Transverse colon (tissue), 4 donors: ENCODE results near the gene MLH3. TPM values are rescaled to one million over a fixed set of nuclear protein-coding genes. Genes with fewer than 3 reads are reported as not detected.
A peak's percentile ranks its signal among the peaks of the same experiment; 100 is the strongest.
"Not testable (repeated sequence)": the region's sequence is repeated elsewhere in the genome, so short reads cannot be mapped to it uniquely, and the experiment has no call there.

Source experiments
- DNase-seq: peaks from one replicate; pipeline ENCODE4 v3.0.0-alpha.2; 2019
- H3K27ac ChIP-seq, 4 donors: fragments of 200-600 bp; sonication (generic); 2 replicates each; pipeline ENCODE4 v1.5.1; 2016 to 2018; ENCODE audit warnings: inconsistent platforms in 4 of 4
- H3K27me3 ChIP-seq: fragments of 200-600 bp; sonication (generic); 2 replicates; pipeline ENCODE4 v1.5.1; 2017; ENCODE audit warnings: inconsistent platforms
- H3K36me3 ChIP-seq, 4 donors: fragments of 200-600 bp; sonication (generic); 2 replicates each; pipeline ENCODE4 v1.5.1; 2017 to 2019; ENCODE audit warnings: inconsistent platforms in 4 of 4
- H3K4me1 ChIP-seq, 4 donors: fragments of 200-600 bp; sonication (generic); 2 replicates each; pipeline ENCODE4 v1.5.1; 2017 to 2020; ENCODE audit warnings: inconsistent platforms in 4 of 4
- H3K4me3 ChIP-seq, 4 donors: fragments of 200-600 bp; sonication (generic); 1 replicate in 1 of 4; 2 replicates in 3 of 4; pipeline versions ENCODE4 v1.5.1 to v1.6.1; 2017 to 2019; ENCODE audit warnings: inconsistent platforms in 4 of 4
- H3K9me3 ChIP-seq, 2 donors: fragments of 200-600 bp; sonication (generic); 2 replicates each; pipeline ENCODE4 v1.5.1; 2017 to 2019; ENCODE audit warnings: inconsistent platforms in 2 of 2
- EP300 ChIP-seq: sonication (generic); formaldehyde crosslinking; IDR thresholded peaks from one replicate; pipeline ENCODE4 v1.6.1; 2017; ENCODE audit warnings: antibody characterized with exemption, low read depth
- POLR2A ChIP-seq: fragments of 450-650 bp; IDR thresholded peaks from one replicate; pipeline ENCODE4 v1.6.1; 2016; ENCODE audit warnings: antibody characterized with exemption, mild to moderate bottlenecking, moderate library complexity
- POLR2AphosphoS5 ChIP-seq, 3 donors: sonication (generic); formaldehyde crosslinking; IDR thresholded peaks; one replicate each; pipeline ENCODE4 v1.6.1; 2016; ENCODE audit warnings: antibody characterized with exemption in 3 of 3
- whole genome bisulfite sequencing, 2 donors: methylation state at CpG; one replicate each; pipeline ENCODE4 v1.1.5; 2018; ENCODE audit warnings: low coverage in 1 of 2; 5-methylcytosine and 5-hydroxymethylcytosine counted together
- in situ Hi-C, 4 donors: fragments of 200-750 bp; cut with MboI; loops; one replicate each; pipeline versions ENCODE4 v1.15.0 to v1.15.1; 2017; ENCODE audit warnings: low sequenced_read_pairs in 3 of 4, low pct_ligation_motif_present in 1 of 4, low pct_unique_long_range_greater_than_20kb in 1 of 4
- intact Hi-C: fragments of 100-400 bp; cut with DNase I; formaldehyde crosslinking; loops from one replicate; pipeline ENCODE4 v1.15.1; 2023; ENCODE audit warnings: low total_unique reads
- total RNA-seq, 4 donors: library from RNA; depleted of rRNA; stranded (reverse); fragments of >200 nt; gene quantifications; one replicate each; pipeline ENCODE4 v1.1.0, GENCODE V29; 2016
- TF ChIP-seq, protein P1 (sequence below), 5 experiments: fragments of 200-600 bp in 3 of 5; fragments of 450-650 bp in 2 of 5; sonication (generic) in 3 of 5; IDR thresholded peaks; 1 replicate in 2 of 5; 2 replicates in 3 of 5; pipeline ENCODE4 v1.5.1; 2016 to 2017; ENCODE audit warnings: antibody characterized with exemption in 5 of 5, inconsistent platforms in 3 of 5, mild to moderate bottlenecking in 2 of 5, moderate library complexity in 1 of 5

Gene MLH3
- total RNA-seq, 4 donors from 2014 or later: 24.5 to 58.3 (median 42.5) TPM

DNA sequence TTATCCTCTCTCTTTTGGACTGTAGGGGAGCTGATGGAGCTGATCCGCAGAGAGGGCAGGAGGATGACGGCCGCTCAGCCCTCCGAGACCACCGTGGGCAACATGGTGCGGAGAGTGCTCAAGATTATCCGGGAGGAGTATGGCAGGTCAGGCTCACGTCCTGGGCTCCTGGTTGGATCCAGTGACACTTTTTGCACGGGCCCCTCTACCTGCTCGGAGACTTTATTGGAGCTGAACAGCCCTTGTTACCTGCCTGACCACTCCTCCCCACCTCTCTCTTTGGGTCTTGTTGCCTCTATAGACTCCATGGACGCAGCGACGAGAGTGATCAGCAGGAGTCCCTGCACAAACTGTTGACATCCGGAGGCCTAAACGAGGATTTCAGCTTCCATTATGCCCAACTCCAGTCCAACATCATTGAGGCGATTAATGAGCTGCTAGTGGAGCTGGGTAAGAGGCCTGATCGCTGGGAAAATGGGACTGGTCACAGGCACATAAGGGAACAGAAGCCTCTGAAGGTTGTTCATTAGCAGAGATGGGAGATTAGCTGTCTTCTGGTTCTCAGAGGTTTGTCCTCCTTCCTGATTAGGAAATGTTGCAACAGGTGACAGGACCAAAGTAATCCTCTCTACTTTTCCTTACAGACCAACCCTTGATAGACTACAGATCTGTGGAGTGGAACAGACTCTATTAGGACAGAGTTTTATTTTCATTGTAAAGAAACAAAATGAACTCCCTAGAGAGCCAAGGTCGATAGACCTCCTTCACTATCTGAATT, 47.8 kb downstream of the MLH3 start:
- 9 to 36% methylated on average over 1 to 18 of the region's 18 CpGs for WGBS, 2 donors
- DNase-seq: peak; percentile 18
- intact Hi-C loops: no loop called here

DNA sequence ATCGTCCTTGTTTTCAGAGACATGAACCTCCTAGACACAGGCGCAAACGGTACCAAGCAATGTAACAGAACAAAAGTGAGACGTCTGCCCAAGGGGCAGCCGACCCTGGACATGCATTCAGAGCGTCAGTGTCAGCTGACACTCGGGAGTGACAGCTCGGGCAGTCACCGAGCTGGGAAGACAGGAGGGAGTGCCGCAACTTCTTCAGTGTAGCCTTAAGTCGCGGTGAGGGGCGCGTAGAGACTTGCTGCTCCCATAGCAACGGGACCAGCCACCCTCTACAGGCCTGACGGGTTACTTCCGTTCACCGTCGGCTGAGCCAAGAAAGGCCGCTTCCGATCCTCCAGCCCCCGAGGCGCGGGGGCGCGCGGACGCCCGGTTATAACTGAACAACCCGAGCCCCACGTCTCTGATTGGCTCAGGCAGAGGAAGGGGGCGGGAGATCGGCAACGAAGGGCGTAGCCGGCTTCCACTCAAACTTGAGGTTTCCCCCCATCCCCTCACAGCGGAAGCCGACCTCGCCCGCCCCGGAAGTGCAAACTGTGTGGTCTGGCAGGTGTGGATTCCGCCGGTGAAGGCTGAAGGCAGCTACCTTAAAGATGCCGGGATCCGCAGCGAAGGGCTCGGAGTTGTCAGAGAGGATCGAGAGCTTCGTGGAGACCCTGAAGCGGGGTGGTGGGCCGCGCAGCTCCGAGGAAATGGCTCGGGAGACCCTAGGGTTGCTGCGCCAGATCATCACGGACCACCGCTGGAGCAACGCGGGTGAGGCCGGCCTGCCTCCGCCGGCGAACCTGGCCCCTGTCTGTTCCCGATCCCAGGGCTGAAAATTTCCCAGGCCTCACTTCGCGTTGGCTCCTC, 48.6 kb downstream of the MLH3 start, which contains the start of gene EIF2B2:
Gene EIF2B2 (plus strand): TSS at position 530 of the 858 bp plus-strand sequence. CDS start 70 bp downstream, at position 600.
- H3K27ac ChIP-seq: peak within 1 kb of the TSS; percentile 82 to 90 (median 87)

More for the DNA sequence above, 47.8 kb downstream of the MLH3 start:
- in situ Hi-C loops: no loop called here
- peaks cover 0 to 25% (median 8%) of the 10 kb centered on the region in 4 donors for H3K36me3 ChIP-seq
- peak overlapping the region; percentile 60 to 81 (median 70) for H3K4me3 ChIP-seq
- no peaks in the 10 kb centered on the region for H3K9me3 ChIP-seq
- peak overlapping the region; percentile 82 to 90 (median 87) for H3K27ac ChIP-seq
- peaks cover 5 to 24% (median 19%) of the 10 kb centered on the region in 4 donors for H3K4me1 ChIP-seq
- TF ChIP-seq EP300 (no peak), POLR2A (no peak), POLR2AphosphoS5 (IDR thresholded peaks at IDR 0.05) (no peak)
- TF ChIP-seq, protein P1, sequence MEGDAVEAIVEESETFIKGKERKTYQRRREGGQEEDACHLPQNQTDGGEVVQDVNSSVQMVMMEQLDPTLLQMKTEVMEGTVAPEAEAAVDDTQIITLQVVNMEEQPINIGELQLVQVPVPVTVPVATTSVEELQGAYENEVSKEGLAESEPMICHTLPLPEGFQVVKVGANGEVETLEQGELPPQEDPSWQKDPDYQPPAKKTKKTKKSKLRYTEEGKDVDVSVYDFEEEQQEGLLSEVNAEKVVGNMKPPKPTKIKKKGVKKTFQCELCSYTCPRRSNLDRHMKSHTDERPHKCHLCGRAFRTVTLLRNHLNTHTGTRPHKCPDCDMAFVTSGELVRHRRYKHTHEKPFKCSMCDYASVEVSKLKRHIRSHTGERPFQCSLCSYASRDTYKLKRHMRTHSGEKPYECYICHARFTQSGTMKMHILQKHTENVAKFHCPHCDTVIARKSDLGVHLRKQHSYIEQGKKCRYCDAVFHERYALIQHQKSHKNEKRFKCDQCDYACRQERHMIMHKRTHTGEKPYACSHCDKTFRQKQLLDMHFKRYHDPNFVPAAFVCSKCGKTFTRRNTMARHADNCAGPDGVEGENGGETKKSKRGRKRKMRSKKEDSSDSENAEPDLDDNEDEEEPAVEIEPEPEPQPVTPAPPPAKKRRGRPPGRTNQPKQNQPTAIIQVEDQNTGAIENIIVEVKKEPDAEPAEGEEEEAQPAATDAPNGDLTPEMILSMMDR (IDR thresholded peaks at IDR 0.05): no peak
- H3K27me3 ChIP-seq: no peaks in the 10 kb centered on the region

DNA sequence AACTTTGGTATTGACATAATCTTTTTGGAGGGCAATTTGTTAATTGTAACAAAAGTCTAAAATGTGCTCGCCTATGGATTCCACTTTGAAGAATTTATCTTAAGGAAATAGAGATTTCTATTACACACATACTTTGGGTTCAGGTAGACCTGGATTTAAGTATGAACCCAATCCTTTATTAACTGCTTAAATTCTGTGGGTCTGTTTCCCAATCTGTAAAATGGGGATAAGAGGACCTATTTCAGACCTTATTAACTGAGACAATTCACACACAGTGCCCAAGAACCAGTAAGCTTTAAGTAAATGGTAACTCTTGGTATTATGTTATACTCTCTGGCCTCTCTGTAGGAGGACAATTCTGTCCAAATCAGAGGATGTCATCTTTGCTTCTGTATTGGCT, 49.4 kb downstream of the MLH3 start:
- Histone ChIP-seq H3K36me3 (peaks cover 0 to 12% (median 5%) of the 10 kb centered on the region in 4 donors), H3K4me3 (peak overlapping the region in 3 of 4 donors; percentile 60 to 81 (median 76)), H3K4me1 (peaks cover 5 to 24% (median 19%) of the 10 kb centered on the region in 4 donors), H3K9me3 (no peaks in the 10 kb centered on the region), H3K27me3 (no peaks in the 10 kb centered on the region), H3K27ac (peak overlapping the region; percentile 82 to 90 (median 87))
- intact Hi-C loops: no loop called here
- no peak for TF ChIP-seq POLR2AphosphoS5 (IDR thresholded peaks at IDR 0.05)
- TF ChIP-seq POLR2A: no peak
- TF ChIP-seq, protein P1 (IDR thresholded peaks at IDR 0.05): no peak
- no peak for TF ChIP-seq EP300
- DNase-seq: no peak
- in situ Hi-C loops: no loop called here
- WGBS, 2 donors: 89 to 97% methylated on average over 1 of the region's 1 CpG

More for the DNA sequence above, 48.6 kb downstream of the MLH3 start, which contains the start of gene EIF2B2:
- DNase-seq: peak; percentile 98
- intact Hi-C loops: no loop called here
- Histone ChIP-seq H3K27me3 (no peaks in the 10 kb centered on the region), H3K9me3 (no peaks in the 10 kb centered on the region), H3K4me1 (peaks cover 5 to 24% (median 19%) of the 10 kb centered on the region in 4 donors), H3K4me3 (peak within 1 kb of the TSS; percentile 60 to 81 (median 70)), H3K36me3 (peaks cover 0 to 19% (median 8%) of the 10 kb centered on the region in 4 donors)
- in situ Hi-C loops: no loop called here
- peak; percentile 49 to 84 (median 60) for TF ChIP-seq POLR2AphosphoS5 (IDR thresholded peaks at IDR 0.05)
- TF ChIP-seq, protein P1 (IDR thresholded peaks at IDR 0.05): peak in 3 of 5 experiments; percentile 21 to 54 (median 42)
- no peak for TF ChIP-seq EP300
- peak; percentile 68 for TF ChIP-seq POLR2A
- 2 to 17% methylated on average over 1 to 64 of the region's 66 CpGs for WGBS, 2 donors

DNA sequence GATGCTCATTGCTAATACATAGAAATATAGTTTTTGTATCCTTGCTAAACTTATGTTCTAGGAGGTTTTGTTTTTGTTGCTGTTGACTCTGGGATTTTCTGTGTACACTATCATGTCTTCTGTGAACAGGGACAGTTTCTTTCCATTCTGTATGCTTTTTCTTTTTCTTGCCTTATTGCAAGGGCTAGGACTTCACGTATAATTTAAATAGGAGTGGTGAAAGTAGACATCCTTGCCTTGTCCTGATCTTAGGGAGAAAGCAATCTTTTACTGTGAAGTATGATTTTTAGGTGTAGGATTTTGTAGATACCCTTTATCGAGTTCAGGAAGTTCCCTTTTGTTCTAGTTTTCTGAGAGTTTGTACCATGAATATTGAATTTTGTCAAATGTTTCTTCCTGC, 50.0 kb downstream of the MLH3 start:
- H3K36me3 ChIP-seq: peaks cover 0 to 7% (median 2%) of the 10 kb centered on the region in 4 donors
- no peak overlapping the region for H3K4me3 ChIP-seq
- peaks cover 5 to 24% (median 19%) of the 10 kb centered on the region in 4 donors for H3K4me1 ChIP-seq
- H3K27ac ChIP-seq: no peak overlapping the region
- in situ Hi-C loops: no loop called here
- 91% methylated on average over 2 of the region's 2 CpGs; no CpG with 5 or more reads in 1 of the 2 donors for WGBS, 2 donors
- no peak for DNase-seq
- intact Hi-C loops: no loop called here
- no peaks in the 10 kb centered on the region for H3K27me3 ChIP-seq
- peaks cover 0 to 3% of the 10 kb centered on the region in 2 donors for H3K9me3 ChIP-seq
- TF ChIP-seq EP300: no peak
- no peak for TF ChIP-seq POLR2A
- TF ChIP-seq, protein P1 (IDR thresholded peaks at IDR 0.05): no peak
- TF ChIP-seq POLR2AphosphoS5 (IDR thresholded peaks at IDR 0.05): no peak

DNA sequence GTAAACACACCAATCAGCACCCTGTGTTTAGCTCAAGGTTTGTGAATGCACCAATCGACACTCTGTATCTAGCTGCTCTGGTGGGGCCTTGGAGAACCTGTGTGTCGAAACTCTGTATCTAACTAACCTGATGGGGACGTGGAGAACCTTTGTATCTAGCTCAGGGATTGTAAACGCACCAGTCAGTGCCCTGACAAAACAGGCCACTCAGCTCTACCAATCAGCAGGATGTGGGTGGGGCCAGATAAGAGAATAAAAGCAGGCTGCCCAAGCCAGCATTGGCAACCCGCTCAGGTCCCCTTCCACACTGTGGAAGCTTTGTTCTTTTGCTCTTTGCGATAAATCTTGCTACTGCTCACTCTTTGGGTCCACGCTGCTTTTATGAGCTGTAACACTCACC, 55.5 kb downstream of the MLH3 start:
- H3K36me3 ChIP-seq, H3K9me3 ChIP-seq, H3K4me1 ChIP-seq, H3K4me3 ChIP-seq, H3K27ac ChIP-seq, in situ Hi-C loops, intact Hi-C loops, DNase-seq, H3K27me3 ChIP-seq: not testable (repeated sequence)
- WGBS, 2 donors: 90% methylated on average over 3 of the region's 7 CpGs; no CpG with 5 or more reads in 1 of the 2 donors

GRCh38 chr14:74994182-74994581, 57.1 kb downstream of the MLH3 start:
- H3K27ac ChIP-seq, H3K4me3 ChIP-seq, in situ Hi-C loops, H3K4me1 ChIP-seq, H3K36me3 ChIP-seq, DNase-seq, H3K27me3 ChIP-seq, intact Hi-C loops, H3K9me3 ChIP-seq: not testable (repeated sequence)
- WGBS, 2 donors: 96% methylated on average over 25 of the region's 28 CpGs; no CpG with 5 or more reads in 1 of the 2 donors
